22Rv1 (cell line): Measurements from ENCODE around the gene MCM9.

ENCODE experiments used
- H3K27ac ChIP-seq: fragments of 450-650 bp; 2 replicates; pipeline ENCODE4 v1.5.1; 2017
- ZFX ChIP-seq: fragments of 450-650 bp; IDR thresholded peaks from 2 replicates; pipeline ENCODE4 v1.6.1; 2017; ENCODE audit warnings: antibody characterized with exemption, borderline replicate concordance
- TF ChIP-seq, protein P1 (sequence below): fragments of 450-650 bp; IDR thresholded peaks from 2 replicates; pipeline ENCODE4 v1.5.1; 2017; ENCODE audit warnings: mild to moderate bottlenecking

Gene MCM9

DNA sequence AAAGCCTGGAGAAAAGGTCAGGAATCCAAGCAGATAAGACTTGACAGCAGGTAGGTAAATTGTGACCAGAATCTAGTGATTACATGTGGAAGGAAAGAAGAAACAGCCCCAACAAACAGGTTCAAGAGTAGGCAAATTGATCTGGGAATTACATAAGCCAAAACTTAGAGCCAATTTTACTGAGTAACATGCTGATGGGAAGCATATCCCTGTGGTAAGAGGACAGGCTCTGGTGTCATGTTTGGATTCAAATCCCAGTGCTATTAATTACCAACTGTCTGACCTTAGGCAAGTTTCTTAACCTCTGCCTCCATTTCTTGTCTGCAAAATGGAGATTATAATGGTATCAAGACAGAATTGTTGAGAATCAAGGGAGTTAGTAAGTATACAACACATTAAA, 20.4 kb downstream of the MCM9 start:
- no peak overlapping the region for H3K27ac ChIP-seq
- TF ChIP-seq ZFX = no peak
- TF ChIP-seq, protein P1, sequence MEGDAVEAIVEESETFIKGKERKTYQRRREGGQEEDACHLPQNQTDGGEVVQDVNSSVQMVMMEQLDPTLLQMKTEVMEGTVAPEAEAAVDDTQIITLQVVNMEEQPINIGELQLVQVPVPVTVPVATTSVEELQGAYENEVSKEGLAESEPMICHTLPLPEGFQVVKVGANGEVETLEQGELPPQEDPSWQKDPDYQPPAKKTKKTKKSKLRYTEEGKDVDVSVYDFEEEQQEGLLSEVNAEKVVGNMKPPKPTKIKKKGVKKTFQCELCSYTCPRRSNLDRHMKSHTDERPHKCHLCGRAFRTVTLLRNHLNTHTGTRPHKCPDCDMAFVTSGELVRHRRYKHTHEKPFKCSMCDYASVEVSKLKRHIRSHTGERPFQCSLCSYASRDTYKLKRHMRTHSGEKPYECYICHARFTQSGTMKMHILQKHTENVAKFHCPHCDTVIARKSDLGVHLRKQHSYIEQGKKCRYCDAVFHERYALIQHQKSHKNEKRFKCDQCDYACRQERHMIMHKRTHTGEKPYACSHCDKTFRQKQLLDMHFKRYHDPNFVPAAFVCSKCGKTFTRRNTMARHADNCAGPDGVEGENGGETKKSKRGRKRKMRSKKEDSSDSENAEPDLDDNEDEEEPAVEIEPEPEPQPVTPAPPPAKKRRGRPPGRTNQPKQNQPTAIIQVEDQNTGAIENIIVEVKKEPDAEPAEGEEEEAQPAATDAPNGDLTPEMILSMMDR = no peak

DNA sequence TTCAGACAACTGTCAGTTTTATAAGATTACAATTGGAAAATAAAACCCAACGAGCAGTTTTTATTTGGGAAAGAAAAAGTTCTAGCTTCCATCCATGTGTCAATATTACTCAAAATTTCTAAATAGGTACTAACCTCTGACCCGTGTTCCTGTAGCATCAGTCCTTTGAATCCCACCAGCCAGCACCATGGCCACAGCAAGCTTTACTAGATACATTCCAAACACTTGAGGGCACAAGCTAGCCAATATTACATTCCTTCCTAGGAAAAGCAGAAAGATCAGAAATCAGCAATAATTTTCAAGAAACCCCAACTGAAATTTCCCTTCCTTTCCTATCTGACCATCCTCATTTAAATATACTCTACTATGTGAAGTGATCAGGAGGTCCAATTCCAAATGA, 21.8 kb downstream of the MCM9 start:
- H3K27ac ChIP-seq = no peak overlapping the region
- no peak for TF ChIP-seq ZFX
- TF ChIP-seq, protein P1 = no peak

DNA sequence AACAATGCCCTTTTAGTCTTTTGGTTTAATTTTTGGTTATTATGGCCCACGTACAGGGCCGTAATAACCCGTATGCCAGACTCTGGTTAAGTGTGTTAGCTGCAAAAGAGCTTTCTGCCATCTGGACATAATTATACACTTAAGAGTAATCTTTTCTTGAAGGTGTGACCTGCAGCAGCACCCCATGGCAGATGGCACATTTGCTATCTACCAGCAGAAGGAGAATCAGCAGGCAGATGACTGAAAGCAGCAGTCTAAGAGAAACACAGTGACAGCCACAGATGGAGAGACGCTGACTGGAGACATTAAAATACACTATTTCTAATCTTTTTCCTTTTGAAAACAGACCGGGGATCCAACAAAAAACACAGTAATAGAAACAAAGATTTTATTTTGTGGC, 22.3 kb downstream of the MCM9 start:
- TF ChIP-seq, protein P1 = no peak
- TF ChIP-seq ZFX = no peak
- no peak overlapping the region for H3K27ac ChIP-seq

DNA sequence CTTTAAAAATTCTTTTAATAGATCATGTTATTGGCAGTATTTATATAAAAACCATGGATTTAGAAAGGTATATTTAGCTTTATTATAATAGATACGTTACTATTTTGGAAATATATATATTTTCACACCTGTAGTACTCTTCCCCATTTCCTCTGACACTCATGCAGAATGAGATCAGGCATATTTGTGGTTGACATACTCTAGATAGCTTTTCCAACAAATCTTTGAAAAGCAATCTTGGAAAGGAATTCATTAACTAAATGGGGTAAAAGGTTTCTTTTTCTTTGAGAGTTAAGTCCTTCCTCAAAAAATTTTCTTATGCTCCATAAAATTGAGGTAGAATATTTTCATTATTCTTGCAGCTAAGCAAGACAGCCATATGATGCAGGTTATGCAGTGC, 26.5 kb downstream of the MCM9 start:
- TF ChIP-seq ZFX = no peak
- TF ChIP-seq, protein P1 = no peak
- no peak overlapping the region for H3K27ac ChIP-seq

DNA sequence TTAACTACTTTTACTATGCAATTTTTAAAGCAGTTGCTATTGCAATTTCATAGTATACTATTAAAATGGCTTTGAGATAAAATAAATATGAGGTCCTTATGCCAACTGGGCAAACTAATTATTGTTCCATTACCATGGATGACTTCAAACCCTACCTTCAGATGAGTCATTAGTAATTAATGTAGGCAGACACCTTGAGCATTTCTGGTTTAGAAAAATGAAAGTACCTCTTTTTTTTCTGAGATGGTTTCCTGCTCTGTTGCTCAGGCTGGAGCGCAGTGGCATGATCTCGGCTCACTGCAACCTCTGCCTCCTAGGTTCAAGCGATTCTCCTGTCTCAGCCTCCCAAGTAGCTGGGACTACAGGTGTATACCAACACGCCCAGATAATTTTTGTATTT, 29.1 kb downstream of the MCM9 start:
- H3K27ac ChIP-seq = no peak overlapping the region
- TF ChIP-seq ZFX = no peak
- TF ChIP-seq, protein P1 = no peak

DNA sequence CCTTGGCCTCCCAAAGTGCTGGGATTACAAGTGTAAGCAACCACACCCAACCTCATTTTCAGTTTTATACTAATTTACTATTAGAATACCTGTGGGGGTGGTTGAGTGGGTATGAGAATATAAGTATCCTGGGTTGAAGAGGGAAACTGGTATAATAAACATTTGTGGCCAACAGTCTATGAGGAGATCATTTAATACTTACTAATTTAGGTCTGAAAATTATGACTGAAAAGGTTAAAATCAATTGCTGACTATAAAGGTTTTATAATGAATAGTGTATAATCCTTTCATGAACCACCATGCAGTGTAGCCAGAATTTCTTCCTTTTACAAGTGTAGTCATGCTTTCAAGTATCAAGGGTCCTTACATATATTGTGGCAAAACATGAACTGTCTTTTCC, 29.9 kb downstream of the MCM9 start:
- no peak for TF ChIP-seq ZFX
- TF ChIP-seq, protein P1 = no peak
- H3K27ac ChIP-seq = no peak overlapping the region

DNA sequence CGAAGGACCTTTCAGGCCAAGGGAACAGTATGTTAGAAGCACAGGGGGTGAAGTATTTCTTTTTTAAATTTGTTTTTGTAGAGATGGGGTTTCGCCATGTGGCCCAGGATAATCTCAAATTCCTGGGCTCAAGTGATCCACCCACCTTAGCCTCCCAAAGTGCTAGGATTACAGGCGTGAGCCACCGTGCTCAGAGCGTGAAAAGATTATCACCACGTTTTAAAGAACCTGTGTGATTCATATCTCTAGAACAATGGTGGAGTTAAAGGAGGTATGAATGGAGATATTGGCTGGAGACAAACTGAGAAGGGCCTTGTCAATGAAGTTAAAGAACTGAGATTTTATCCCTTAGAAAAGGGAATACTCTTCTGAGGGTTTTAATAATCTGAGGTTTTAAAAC, 31.3 kb downstream of the MCM9 start:
- H3K27ac ChIP-seq = no peak overlapping the region
- no peak for TF ChIP-seq ZFX
- TF ChIP-seq, protein P1 = no peak
